HG02973 (cell line): ENCODE results near the gene FAM149A.

Experiments used
- ATAC-seq: cut with Tn5 transposase; IDR thresholded peaks from one replicate; pipeline ENCODE4 v1.9.1; 2021; ENCODE audit warnings: moderate library complexity; ENCODE audit not compliant: unreplicated experiment

FAM149A gene

GRCh38 chr4:186104114-186104889 is at the start of gene FAM149A:
TSS of gene FAM149A (plus strand) at chr4:186104704.
- ATAC-seq, result peak; percentile 80

- peak; percentile 99 for ATAC-seq
Measured at GRCh38 chr4:186058253-186058979, 46.1 kb upstream of the FAM149A start.

GRCh38 chr4:186058980-186059316 is 45.6 kb upstream of the FAM149A start:
- ATAC-seq, result no peak

DNA sequence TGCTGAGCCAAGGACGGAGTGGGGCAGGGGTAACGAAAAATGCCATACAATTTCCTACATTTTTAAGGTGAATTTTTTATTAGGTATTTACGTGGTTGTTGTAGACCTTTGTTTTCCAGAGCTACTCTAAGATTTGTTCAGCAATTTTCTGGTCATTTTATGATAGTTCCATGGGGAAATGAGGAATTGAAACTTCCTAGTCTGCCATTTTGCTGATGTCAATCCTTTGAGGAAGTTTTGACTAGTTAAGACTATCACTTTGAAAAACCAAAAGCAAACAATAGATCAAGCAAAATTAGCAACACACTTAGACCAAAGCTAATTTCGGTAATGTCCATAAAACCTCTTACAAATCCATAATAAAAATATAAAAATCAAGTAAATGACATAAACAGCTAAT is 42.6 kb upstream of the FAM149A start:
- ATAC-seq, result no peak

DNA sequence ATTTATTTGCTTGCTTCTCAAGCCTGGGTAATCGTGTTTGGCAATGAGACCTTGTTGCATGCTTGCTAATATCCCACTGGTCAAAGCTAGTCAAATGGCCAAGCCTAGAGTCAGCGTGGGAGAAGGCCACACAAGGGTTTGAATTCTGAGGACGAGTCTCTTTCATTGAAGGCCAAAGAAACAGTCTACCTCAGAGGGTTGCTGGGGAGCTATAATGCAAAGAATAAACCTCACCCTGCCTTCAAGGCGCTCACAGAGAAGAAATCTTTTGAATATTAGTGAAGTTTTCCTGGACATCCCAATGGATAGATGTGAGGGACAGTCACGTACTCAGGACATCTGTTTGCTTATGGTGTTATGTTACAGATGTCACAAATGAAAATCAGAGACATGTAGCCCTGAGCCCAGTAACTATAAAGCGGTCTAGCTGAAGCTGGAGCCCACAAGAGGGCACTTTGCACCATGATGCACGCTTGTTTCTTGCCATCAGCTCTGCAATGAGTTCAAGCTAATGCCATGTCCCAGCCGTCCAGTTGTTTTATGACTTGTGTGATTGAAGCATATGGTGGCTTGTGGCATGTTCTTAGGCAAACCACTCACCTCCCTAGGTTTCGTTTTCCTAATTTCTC is 36.6 kb upstream of the FAM149A start:
- ATAC-seq, result no peak

DNA sequence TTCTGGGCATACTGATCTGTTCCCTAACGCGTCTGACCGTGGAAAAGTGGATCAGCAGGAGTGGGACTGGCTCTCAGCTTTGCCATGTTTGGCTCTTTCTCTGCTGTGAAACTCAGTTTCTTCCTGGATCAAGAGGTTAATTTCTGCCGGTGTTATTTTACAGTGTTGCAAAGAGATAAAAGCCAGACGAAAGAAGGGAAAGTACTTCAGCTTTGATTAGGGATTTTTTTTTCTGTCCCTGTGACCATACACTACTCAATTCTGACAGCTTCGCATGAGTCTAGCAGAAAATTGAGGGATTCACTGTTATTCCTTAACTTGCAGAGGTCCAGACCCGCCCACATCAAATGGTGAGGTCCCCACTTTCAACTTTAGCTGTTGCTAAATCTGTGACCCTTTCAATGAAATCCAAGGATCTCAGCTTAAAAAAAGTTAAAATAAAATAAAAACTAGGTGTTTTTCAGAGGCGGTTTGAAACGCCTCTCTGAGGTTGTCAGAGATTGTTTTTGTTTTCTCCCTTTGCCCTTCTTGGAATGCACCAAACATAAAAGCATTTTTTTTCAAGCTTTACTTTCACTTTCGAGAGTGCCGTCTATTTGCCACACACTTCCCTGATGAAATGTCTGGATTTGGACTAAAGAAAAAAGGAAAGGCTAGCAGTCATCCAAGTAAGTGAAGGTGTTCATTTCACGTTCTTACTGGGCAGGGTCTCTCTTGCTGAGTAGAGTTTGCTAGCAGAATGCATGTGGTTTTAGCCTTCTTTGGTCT is 35.7 kb upstream of the FAM149A start, which contains the start of gene TLR3:
Gene TLR3, plus strand, starts transcription at position 576 of the 768 bp plus-strand sequence. CDS start 7,464 bp downstream, outside the sequence.
- ATAC-seq, result peak; percentile 47

DNA sequence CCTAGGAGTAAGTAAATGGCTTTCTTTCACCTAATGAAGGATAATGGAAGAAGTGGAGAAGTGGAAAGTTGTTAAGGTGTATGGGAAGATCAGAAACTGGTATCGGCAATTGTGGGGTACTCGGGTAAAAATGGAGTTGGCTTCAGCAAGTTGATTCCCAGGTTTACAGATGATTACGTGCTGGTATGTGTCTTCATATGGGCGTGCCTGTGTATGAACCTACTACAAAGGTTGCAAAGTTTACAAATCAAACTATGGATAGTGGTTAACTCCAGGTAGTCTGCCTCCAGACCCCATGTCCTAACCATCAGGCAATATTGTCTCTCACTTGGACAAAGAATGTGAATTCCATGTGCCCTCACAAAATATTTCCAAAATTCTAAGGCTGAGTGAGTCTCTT is 34.8 kb upstream of the FAM149A start:
- no peak for ATAC-seq

DNA sequence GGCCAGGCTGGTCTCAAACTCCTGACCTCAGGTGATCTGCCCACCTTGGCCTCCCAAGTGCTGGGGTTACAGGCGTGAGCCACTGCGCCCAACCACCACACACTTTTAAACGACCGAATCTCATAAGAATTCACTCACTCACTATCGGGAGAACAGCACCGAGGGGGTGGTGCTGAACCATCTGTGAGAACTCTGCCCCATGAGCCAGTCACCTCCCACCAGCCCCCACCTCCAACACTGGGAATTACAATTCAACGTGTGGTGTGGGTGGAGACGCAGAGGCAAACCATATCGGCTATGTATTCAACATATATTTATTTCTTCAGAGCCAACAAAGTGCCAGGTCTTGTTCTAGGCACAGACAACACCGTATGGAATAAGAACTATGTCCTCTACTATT is 32.0 kb upstream of the FAM149A start:
- no peak for ATAC-seq

DNA sequence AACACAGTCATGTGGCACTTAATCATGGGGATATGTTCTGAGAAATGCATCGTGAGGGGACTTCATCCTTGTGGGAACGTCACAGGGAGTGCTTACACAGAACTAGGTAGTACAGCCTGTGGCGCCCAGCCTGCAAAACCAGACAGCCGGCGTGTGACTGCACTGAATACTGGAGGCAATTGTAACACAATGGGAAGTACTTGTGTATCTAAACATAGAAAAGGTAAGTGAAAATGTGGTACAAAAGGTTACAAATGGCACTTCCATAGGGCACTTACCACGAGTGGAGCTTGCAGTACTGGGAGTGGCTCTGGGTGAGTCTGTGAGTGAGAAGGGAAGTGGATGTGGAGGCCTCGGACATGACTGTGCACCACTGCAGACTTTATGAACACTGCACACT is 30.3 kb upstream of the FAM149A start:
- no peak for ATAC-seq

- ATAC-seq, result no peak
Measured at GRCh38 chr4:186078981-186079638, 25.4 kb upstream of the FAM149A start.

- no peak for ATAC-seq
Measured at GRCh38 chr4:186079694-186080093, 24.8 kb upstream of the FAM149A start.

- no peak for ATAC-seq
Measured at GRCh38 chr4:186081202-186081807, 23.2 kb upstream of the FAM149A start.

DNA sequence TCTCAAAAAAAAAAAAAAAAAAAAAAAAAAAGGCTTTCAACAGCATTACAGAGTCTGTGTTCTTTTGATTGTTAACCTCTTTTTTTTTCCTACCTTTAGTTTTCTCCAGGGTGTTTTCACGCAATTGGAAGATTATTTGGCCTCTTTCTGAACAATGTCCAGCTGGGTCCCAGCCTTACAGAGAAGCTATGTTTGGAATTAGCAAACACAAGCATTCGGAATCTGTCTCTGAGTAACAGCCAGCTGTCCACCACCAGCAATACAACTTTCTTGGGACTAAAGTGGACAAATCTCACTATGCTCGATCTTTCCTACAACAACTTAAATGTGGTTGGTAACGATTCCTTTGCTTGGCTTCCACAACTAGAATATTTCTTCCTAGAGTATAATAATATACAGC is 22.3 kb upstream of the FAM149A start:
- no peak for ATAC-seq

GRCh38 chr4:186088523-186088922 is 16.0 kb upstream of the FAM149A start:
- no peak for ATAC-seq

GRCh38 chr4:186092296-186092695 is 12.2 kb upstream of the FAM149A start:
- no peak for ATAC-seq

GRCh38 chr4:186095406-186095805 is 9.1 kb upstream of the FAM149A start:
- no peak for ATAC-seq

DNA sequence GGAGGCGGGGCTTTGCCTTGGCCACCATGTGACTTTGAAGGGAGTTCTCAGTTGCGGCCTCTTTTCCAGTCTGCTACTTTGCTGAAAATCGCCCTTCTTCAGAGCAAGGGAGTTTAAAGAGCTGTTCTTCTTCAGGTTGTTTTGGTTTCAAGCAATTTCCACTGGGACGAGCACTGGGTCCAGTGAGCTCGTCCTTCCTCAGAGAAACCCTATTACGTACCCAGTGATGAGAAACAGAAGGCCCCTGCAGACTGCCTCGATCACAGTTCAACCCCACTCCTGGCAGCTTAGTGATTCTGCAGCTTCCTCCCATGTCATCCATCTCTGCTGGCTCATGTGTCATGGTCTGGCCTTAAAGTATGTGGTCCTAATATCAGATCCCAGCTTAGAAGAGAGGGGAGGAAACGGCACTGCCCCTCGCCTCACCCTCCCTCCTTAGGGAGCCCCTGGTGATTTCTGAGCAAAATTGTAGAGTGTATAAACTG is 7.8 kb upstream of the FAM149A start:
- no peak for ATAC-seq

DNA sequence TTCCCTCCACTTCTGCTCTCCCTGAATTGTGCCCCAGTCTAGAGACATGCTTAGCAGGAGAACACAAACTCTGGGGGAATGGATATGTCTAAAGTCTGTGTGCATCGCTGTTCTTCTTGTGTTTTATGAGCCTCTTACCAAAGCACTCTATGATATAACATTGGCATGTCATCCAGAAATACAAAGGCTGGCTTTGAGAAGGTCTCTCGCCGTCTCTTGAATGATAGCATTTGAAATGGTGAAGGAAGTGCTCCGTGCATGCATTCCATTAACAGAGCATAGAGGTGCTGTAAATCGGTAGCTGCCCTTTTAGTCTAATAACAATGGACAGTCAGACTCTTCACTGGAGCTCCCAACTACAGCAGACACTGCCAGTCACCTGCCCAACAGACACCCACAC is 7.1 kb upstream of the FAM149A start:
- no peak for ATAC-seq

- no peak for ATAC-seq
Measured at GRCh38 chr4:186102931-186103330, 1.6 kb upstream of the FAM149A start.
